ENCODE results near the gene RCSD1. TPM values are rescaled to one million over a fixed set of nuclear protein-coding genes. Genes with fewer than 3 reads are reported as not detected.

The RCSD1 gene
- total and polyA plus RNA-seq, 2 of the 13 experiments (the other 11 are each of a cell fraction or from before 2014, with no cell fraction given), result not detected

- no peak for TF ChIP-seq ZBTB40 (IDR thresholded peaks at IDR 0.05)
- TF ChIP-seq ZBTB40 (CRISPR knock-in tag; IDR thresholded peaks at IDR 0.05), result peak; percentile 48
- no peak for TF ChIP-seq ZNF747 (CRISPR knock-in tag; IDR thresholded peaks at IDR 0.05; ENCODE audit: borderline replicate concordance)
- no peak for TF ChIP-seq MAFF (IDR thresholded peaks at IDR 0.05; ENCODE audit: low read depth, low read length)
- peak; percentile 61; the same call in 1 of the 2 replicates for TF ChIP-seq ZNF225 (CRISPR knock-in tag; IDR thresholded peaks at IDR 0.05)
- TF ChIP-seq ZNF282 (IDR thresholded peaks at IDR 0.05; ENCODE audit: partially characterized antibody), result no peak
- TF ChIP-seq PLSCR1 (CRISPR knock-in tag; IDR thresholded peaks at IDR 0.05; ENCODE audit: borderline replicate concordance), result no peak; the same call in 1 of the 2 replicates
- peak; percentile 78 for TF ChIP-seq ZNF777 (CRISPR knock-in tag; IDR thresholded peaks at IDR 0.05)
- peak; percentile 58 for TF ChIP-seq KAT8 (CRISPR knock-in tag; IDR thresholded peaks at IDR 0.05)
- TF ChIP-seq ZNF713 (CRISPR knock-in tag; IDR thresholded peaks at IDR 0.05), result no peak
- TF ChIP-seq ARNT2 (CRISPR knock-in tag; IDR thresholded peaks at IDR 0.05; ENCODE audit: low read depth), result peak; percentile 87
- TF ChIP-seq ZBTB25 (CRISPR knock-in tag; IDR thresholded peaks at IDR 0.05), result peak; percentile 92
- TF ChIP-seq ZNF761 (CRISPR knock-in tag; conservative IDR thresholded peaks at IDR 0.05), result 0 out of 2 replicates have a peak, but pooled peaks have one; percentile 47
- no peak for TF ChIP-seq ZNF121 (CRISPR knock-in tag; IDR thresholded peaks at IDR 0.05)
- no peak; the same call in 1 of the 2 replicates for TF ChIP-seq ZNF891 (CRISPR knock-in tag; IDR thresholded peaks at IDR 0.05)
- peak; percentile 90 for TF ChIP-seq ZGPAT (CRISPR knock-in tag; IDR thresholded peaks at IDR 0.05)
- TF ChIP-seq ARHGAP35 (CRISPR knock-in tag; IDR thresholded peaks at IDR 0.05; ENCODE audit: borderline replicate concordance), result no peak
These were observed 84.6 kb downstream of the RCSD1 start (continued) for GRCh38 chr1:167714439-167715156.
